ENCODE measurements around the gene HSPB8.

Gene HSPB8

GRCh38 chr12:119181202-119181601 lies 2.5 kb downstream of the HSPB8 start:
- ATAC-seq (no peak), DNase-seq (no peak)
- Mint-ChIP-seq H3K27me3 (peaks cover 28% of the 10 kb centered on the region), H3K4me3 (no peak overlapping the region), H3K4me1 (no peaks in the 10 kb centered on the region), H3K9me3 (no peaks in the 10 kb centered on the region), H3K27ac (no peak overlapping the region)

DNA sequence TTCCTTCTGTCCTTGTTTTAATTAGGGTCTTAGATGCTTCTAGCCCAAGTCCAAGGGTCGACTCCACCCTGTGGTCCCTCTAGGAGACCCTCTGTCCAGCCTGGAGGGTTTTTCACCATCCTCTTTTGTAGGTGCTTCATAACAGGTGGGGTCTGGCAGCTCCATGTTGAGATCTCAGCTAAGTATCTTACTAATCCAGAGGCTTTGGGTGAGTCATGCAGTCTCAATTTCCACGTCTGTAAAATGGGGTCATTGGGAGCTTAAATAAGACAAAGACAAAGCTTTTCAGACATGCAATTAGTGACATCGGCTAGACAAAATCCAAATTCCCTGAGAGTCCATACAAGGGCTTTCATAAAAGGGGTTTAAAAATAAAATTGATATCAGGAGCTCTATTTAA lies 3.2 kb downstream of the HSPB8 start:
- no peaks in the 10 kb centered on the region for H3K9me3 Mint-ChIP-seq

DNA sequence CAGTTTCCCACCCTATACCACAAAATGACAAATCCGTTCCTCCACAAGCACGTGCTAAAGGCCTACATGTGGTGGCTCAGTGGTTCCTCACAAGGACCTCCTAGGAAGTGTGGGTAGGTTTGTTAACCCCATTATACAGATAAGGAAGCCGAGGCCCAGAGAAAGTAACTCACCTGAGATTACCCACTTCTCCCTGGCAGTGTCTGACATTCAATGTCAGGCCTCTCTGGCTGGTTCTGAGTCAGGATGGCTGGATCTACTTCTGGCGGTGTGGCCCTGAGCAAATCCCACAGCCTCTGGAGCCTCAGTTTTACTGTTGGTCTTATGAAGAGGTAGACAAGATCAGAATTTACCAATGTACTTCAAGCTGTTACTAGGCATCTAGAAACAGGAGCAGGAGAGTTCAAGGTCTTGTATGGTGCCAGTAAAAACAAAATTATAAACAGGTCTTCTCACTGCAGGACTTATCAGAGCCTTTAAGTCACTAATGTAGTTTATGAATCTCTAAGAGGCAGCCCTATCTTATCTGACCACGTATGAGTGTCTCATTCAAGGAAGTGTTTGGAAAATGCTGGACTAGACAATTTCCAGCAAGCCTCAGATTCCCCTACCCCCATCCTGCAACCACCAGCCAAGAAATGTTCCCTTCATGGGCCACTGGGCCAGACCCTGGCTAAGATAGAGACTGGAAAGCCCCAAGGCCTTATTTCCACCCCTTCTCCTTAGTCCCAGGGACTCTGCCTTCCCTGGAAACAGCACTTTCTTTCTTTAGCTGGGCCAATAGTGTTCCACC lies 4.2 kb downstream of the HSPB8 start:
- ATAC-seq (no peak), DNase-seq (no peak)
- Mint-ChIP-seq H3K9me3 (no peaks in the 10 kb centered on the region), H3K4me1 (no peaks in the 10 kb centered on the region), H3K27ac (no peak overlapping the region), H3K27me3 (peaks cover 15% of the 10 kb centered on the region), H3K4me3 (no peak overlapping the region)

More for the DNA sequence above, 3.2 kb downstream of the HSPB8 start:
- no peak for ATAC-seq
- DNase-seq, result no peak
- Mint-ChIP-seq H3K4me1 (no peaks in the 10 kb centered on the region), H3K4me3 (no peak overlapping the region), H3K27me3 (peaks cover 21% of the 10 kb centered on the region), H3K27ac (no peak overlapping the region)

GRCh38 chr12:119183942-119184695 lies 5.4 kb downstream of the HSPB8 start:
- no peaks in the 10 kb centered on the region for H3K9me3 Mint-ChIP-seq
- no peak for DNase-seq

DNA sequence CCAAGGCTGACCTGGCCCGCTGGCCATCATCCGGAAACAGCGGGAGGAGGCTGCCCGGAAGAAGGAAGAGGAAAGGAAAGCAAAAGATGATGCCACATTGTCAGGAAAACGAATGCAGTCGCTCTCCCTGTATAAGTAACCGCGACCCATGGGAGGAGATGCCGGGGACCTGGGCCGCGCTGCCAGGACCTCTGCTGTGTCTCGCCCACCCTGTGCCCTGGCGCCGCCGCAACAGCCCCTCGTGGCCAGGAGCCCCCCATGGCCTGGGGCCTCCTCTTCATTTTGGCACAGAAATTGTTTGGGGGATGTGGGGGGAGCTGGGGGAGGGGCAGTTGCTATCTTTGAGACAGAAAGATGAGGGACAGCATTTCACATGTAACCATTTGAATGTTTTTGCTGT lies 16.5 kb downstream of the HSPB8 start:
- Mint-ChIP-seq H3K9me3 (peaks cover 7 to 9% of the 10 kb centered on the region in 2 donors), H3K27me3 (no peaks in the 10 kb centered on the region), H3K4me3 (no peak overlapping the region), H3K27ac (no peak overlapping the region), H3K4me1 (no peaks in the 10 kb centered on the region)
- ATAC-seq, result no peak
- no peak for DNase-seq

More at GRCh38 chr12:119183942-119184695, 5.4 kb downstream of the HSPB8 start:
- Mint-ChIP-seq H3K4me3 (no peak overlapping the region), H3K27me3 (peaks cover 7% of the 10 kb centered on the region), H3K27ac (no peak overlapping the region), H3K4me1 (no peaks in the 10 kb centered on the region)
- no peak for ATAC-seq

DNA sequence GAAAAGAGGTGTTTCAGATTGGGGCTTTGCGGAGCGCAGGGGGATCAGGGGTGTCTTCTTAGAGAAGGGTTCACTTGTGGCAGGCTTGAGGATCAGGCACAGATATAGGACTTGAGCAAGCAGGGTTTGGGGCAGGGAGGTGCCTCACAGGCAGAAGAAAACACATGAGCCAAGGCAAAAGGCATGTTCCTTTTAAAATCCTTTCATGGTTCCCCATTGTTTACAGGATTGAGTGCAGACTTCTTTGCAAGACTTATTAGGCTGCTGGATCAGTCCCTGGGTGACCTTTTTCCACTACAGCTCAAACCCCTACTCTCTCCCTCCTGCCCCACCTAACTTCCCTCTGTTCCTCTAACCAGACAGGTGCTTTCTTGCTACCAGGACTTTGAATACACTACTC lies 19.7 kb downstream of the HSPB8 start:
- H3K4me1 Mint-ChIP-seq, result no peaks in the 10 kb centered on the region
- no peak for ATAC-seq
- no peak overlapping the region for H3K27ac Mint-ChIP-seq
- no peak for DNase-seq
- peaks cover 9 to 10% of the 10 kb centered on the region in 2 donors for H3K9me3 Mint-ChIP-seq
- H3K4me3 Mint-ChIP-seq, result no peak overlapping the region
- no peaks in the 10 kb centered on the region for H3K27me3 Mint-ChIP-seq

- H3K4me3 Mint-ChIP-seq, result no peak overlapping the region
- H3K9me3 Mint-ChIP-seq, result peaks cover 0 to 5% of the 10 kb centered on the region in 2 donors
- ATAC-seq (no peak), DNase-seq (no peak)
- H3K4me1 Mint-ChIP-seq, result no peaks in the 10 kb centered on the region
- H3K27me3 Mint-ChIP-seq, result no peaks in the 10 kb centered on the region
- no peak overlapping the region for H3K27ac Mint-ChIP-seq
Measured at GRCh38 chr12:119200601-119201000, 21.9 kb downstream of the HSPB8 start.

GRCh38 chr12:119201789-119202543 lies 23.2 kb downstream of the HSPB8 start:
- H3K4me1 Mint-ChIP-seq, result no peaks in the 10 kb centered on the region
- H3K4me3 Mint-ChIP-seq, result no peak overlapping the region
- H3K9me3 Mint-ChIP-seq, result peaks cover 0 to 5% of the 10 kb centered on the region in 2 donors
- no peaks in the 10 kb centered on the region for H3K27me3 Mint-ChIP-seq
- ATAC-seq (no peak), DNase-seq (no peak)
- no peak overlapping the region for H3K27ac Mint-ChIP-seq

DNA sequence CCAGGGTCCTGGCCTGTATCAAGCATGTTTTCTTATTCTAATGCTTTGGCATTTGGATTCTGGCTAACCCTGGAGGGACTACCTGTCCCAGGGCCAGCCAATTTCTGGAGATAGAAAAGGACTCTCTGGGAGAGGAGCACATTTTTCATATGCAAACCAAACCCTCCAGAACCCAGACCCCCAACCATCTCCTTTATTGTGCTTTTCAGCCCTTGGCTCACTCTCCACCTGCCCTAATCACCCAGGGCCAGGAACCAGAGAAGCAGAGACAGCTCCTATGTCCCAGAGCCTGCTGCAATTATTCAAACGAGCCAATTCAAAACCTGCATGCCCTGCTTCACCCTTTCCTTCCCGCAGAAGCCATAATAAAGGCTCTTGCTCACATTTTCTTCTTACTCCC lies 23.8 kb downstream of the HSPB8 start:
- Mint-ChIP-seq H3K4me3 (no peak overlapping the region), H3K9me3 (peaks cover 0 to 5% of the 10 kb centered on the region in 2 donors), H3K27ac (peak overlapping the region in 1 of 2 donors; percentile 90), H3K27me3 (no peaks in the 10 kb centered on the region), H3K4me1 (no peaks in the 10 kb centered on the region)
- DNase-seq, result no peak
- no peak for ATAC-seq

DNA sequence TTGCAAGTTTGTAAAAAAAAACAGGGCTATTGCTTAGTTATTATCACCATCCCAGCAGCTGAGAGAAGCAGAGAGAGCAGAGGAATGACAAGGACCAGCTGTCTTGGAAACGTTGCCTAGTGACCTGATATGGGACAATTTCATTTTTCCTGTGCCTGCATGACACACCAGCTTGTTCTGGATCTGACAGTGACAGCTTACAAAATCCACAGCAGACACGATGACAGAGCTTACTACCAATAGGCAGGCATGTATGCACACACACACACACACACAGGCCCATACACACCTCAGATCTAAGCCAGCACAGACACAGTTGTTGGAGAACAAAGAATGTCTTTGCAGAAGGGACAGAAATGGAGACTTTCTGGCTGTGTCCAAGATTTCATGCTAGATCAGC lies 25.4 kb downstream of the HSPB8 start:
- Mint-ChIP-seq H3K4me1 (no peaks in the 10 kb centered on the region), H3K9me3 (peaks cover 0 to 5% of the 10 kb centered on the region in 2 donors), H3K27ac (no peak overlapping the region), H3K4me3 (no peak overlapping the region), H3K27me3 (no peaks in the 10 kb centered on the region)
- no peak for ATAC-seq
- no peak for DNase-seq

GRCh38 chr12:119204671-119205285 lies 26.0 kb downstream of the HSPB8 start:
- no peak for DNase-seq
- no peak overlapping the region for H3K27ac Mint-ChIP-seq
- ATAC-seq, result no peak
- H3K4me1 Mint-ChIP-seq, result no peaks in the 10 kb centered on the region
- peaks cover 0 to 5% of the 10 kb centered on the region in 2 donors for H3K9me3 Mint-ChIP-seq
- no peak overlapping the region for H3K4me3 Mint-ChIP-seq
- H3K27me3 Mint-ChIP-seq, result no peaks in the 10 kb centered on the region

- peaks cover 0 to 5% of the 10 kb centered on the region in 2 donors for H3K9me3 Mint-ChIP-seq
- no peak overlapping the region for H3K4me3 Mint-ChIP-seq
- H3K27me3 Mint-ChIP-seq, result no peaks in the 10 kb centered on the region
- ATAC-seq, result no peak
- DNase-seq, result no peak
- H3K27ac Mint-ChIP-seq, result no peak overlapping the region
- no peaks in the 10 kb centered on the region for H3K4me1 Mint-ChIP-seq
Measured at GRCh38 chr12:119206348-119207062, 27.8 kb downstream of the HSPB8 start.

DNA sequence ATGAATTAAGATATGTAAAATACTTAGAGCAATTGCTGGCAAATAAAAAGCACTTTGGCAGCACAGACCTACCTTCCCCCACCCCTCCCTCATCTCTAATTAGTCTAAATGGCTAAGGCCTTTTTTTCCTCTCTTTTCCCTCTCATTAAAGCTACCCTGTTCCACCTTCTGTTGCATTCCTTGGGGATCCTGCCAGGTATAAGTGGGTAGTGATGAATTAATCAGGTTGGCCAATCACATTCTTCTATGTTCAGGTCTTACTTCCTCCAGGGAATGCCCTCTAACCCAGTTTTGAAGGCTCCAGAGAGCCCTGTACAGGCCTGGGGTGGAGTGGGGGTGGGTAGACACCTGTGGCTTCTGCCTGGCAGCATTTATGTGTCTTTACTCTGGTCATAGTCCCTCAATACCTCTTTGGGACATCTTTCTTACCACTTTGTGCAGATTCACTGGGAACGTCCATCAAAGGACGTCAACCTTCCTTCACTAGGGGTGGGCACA lies 28.4 kb downstream of the HSPB8 start:
- no peak for ATAC-seq
- no peaks in the 10 kb centered on the region for H3K4me1 Mint-ChIP-seq
- H3K27ac Mint-ChIP-seq, result no peak overlapping the region
- no peaks in the 10 kb centered on the region for H3K27me3 Mint-ChIP-seq
- H3K4me3 Mint-ChIP-seq, result no peak overlapping the region
- no peak for DNase-seq
- peaks cover 0 to 5% of the 10 kb centered on the region in 2 donors for H3K9me3 Mint-ChIP-seq

DNA sequence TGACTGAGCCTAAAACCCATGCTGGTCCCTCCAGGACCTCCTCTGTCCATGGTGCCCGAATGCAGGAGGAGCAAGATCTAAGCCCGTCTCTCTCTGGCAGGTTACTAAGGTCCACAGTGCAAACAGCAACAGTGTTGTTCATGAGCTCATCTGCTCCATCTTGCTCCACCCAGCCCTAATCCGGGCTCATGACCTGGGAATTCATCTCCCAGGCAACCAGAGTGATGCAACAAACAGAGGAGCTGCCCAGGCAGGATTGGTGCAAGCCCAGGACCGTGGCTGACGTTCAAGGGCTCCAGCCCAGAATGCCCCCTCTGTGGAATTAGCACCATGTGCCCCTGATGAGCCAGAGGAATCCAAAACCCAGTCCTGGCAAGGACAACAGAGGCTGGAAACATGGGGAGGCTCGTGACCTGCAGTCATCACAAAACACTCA lies 29.9 kb downstream of the HSPB8 start:
- H3K9me3 Mint-ChIP-seq, result peaks cover 0 to 5% of the 10 kb centered on the region in 2 donors
- H3K27me3 Mint-ChIP-seq, result no peaks in the 10 kb centered on the region
- DNase-seq, result no peak
- no peak for ATAC-seq
- H3K27ac Mint-ChIP-seq, result no peak overlapping the region
- no peak overlapping the region for H3K4me3 Mint-ChIP-seq
- no peaks in the 10 kb centered on the region for H3K4me1 Mint-ChIP-seq

- Mint-ChIP-seq H3K27me3 (no peaks in the 10 kb centered on the region), H3K4me3 (no peak overlapping the region), H3K9me3 (peaks cover 0 to 5% of the 10 kb centered on the region in 2 donors), H3K4me1 (no peaks in the 10 kb centered on the region), H3K27ac (no peak overlapping the region)
- DNase-seq (no peak), ATAC-seq (no peak)
Measured at GRCh38 chr12:119211884-119212283, 33.2 kb downstream of the HSPB8 start.
